SU-DHL-6 (cell line): Measurements from ENCODE around the gene PEX19.

Experiments used
- CTCF ChIP-seq: fragments of 200-600 bp; sonication (generic); IDR thresholded peaks from one replicate; pipeline ENCODE4 v1.5.1; 2017; ENCODE audit warnings: antibody characterized with exemption, mild to moderate bottlenecking, low read length, moderate library complexity; ENCODE audit not compliant: insufficient read depth, poor library complexity, severe bottlenecking
- EZH2phosphoT487 ChIP-seq: fragments of 200-600 bp; sonication (generic), shearing (Covaris generic); conservative IDR thresholded peaks from 2 replicates; pipeline ENCODE4 v1.6.1; 2018; ENCODE audit warnings: mild to moderate bottlenecking, antibody characterized with exemption, low read length, moderate library complexity, mixed read lengths

GRCh38 chr1:160332516-160332915 is 47.6 kb upstream of the PEX19 start:
- TF ChIP-seq CTCF (no peak), EZH2phosphoT487 (no peak)
